GM12878 (cell line): ENCODE results near the gene SEPTIN5.
"Not testable (repeated sequence)": the region's sequence is repeated elsewhere in the genome, so short reads cannot be mapped to it uniquely, and the experiment has no call there.

Experiments used
- ETV6 ChIP-seq, 2 experiments: fragments of 450-650 bp in 1 of 2; IDR thresholded peaks in 1 of 2; conservative IDR thresholded peaks in 1 of 2; 2 replicates each; pipeline ENCODE4 v1.6.1; 2014; ENCODE audit warnings: antibody characterized with exemption in 1 of 2, borderline replicate concordance in 1 of 2, low read depth in 1 of 2, mild to moderate bottlenecking in 1 of 2, moderate library complexity in 1 of 2
- FOS ChIP-seq: IDR thresholded peaks from 3 replicates; pipeline ENCODE4 v1.6.1; 2011; ENCODE audit warnings: borderline replicate concordance; ENCODE audit not compliant: insufficient read length; ENCODE audit errors: extremely low read depth
- HCFC1 ChIP-seq: fragments of 150-350 bp; IDR thresholded peaks from 2 replicates; pipeline ENCODE4 v1.6.1; 2014; ENCODE audit warnings: low read length
- HDGF ChIP-seq: fragments of 450-650 bp; IDR thresholded peaks from 2 replicates; pipeline ENCODE4 v1.6.1; 2016; ENCODE audit warnings: antibody characterized with exemption
- KDM1A ChIP-seq: fragments of 200-600 bp; sonication (generic); IDR thresholded peaks from 2 replicates; pipeline ENCODE4 v1.6.1; 2016; ENCODE audit warnings: borderline replicate concordance
- RAD21 ChIP-seq: IDR thresholded peaks from 2 replicates; pipeline ENCODE4 v1.6.1; 2011; ENCODE audit warnings: mild to moderate bottlenecking, low read depth, low read length, moderate library complexity; ENCODE audit not compliant: insufficient read depth
- RBBP5 ChIP-seq: fragments of 200-600 bp; sonication (generic); conservative IDR thresholded peaks from 2 replicates; pipeline ENCODE4 v1.6.1; 2016
- TARDBP ChIP-seq: IDR thresholded peaks from 2 replicates; pipeline ENCODE4 v1.6.1; 2016; ENCODE audit warnings: borderline replicate concordance
- TF ChIP-seq, protein P1 (sequence below): IDR thresholded peaks from 2 replicates; pipeline ENCODE4 v1.6.1; 2012; ENCODE audit warnings: low read depth, low read length, improper control_type of control experiment
- TF ChIP-seq, protein P2 (sequence below): fragments of 450-650 bp; IDR thresholded peaks from 2 replicates; pipeline ENCODE4 v1.6.1; 2017; ENCODE audit warnings: mild to moderate bottlenecking, moderate library complexity
- TF ChIP-seq, protein P3 (sequence below), 3 experiments: IDR thresholded peaks in 2 of 3; conservative IDR thresholded peaks in 1 of 3; 2 replicates each; pipeline ENCODE4 v1.5.1; 2011; ENCODE audit warnings: low read depth in 3 of 3, low read length in 3 of 3, mild to moderate bottlenecking in 3 of 3, control low read depth in 2 of 3, moderate library complexity in 2 of 3, inconsistent platforms in 1 of 3, mixed read lengths in 1 of 3; ENCODE audit not compliant: control insufficient read depth in 2 of 3, insufficient read depth in 1 of 3; ENCODE audit errors: extremely low read depth in 1 of 3
- TF ChIP-seq, protein P4 (sequence below): fragments of 450-650 bp; IDR thresholded peaks from 2 replicates; pipeline ENCODE4 v1.6.1; 2018; ENCODE audit warnings: mild to moderate bottlenecking, low read depth, moderate library complexity; ENCODE audit not compliant: partially characterized antibody
- TF ChIP-seq, protein P5 (sequence below): fragments of 450-650 bp; IDR thresholded peaks from 2 replicates; pipeline ENCODE4 v1.6.1; 2017; ENCODE audit warnings: antibody characterized with exemption, mild to moderate bottlenecking, moderate library complexity
- TF ChIP-seq, protein P6 (sequence below): IDR thresholded peaks from 2 replicates; pipeline ENCODE4 v1.6.1; 2011; ENCODE audit warnings: low read depth, low read length, improper control_type of control experiment, borderline replicate concordance

DNA sequence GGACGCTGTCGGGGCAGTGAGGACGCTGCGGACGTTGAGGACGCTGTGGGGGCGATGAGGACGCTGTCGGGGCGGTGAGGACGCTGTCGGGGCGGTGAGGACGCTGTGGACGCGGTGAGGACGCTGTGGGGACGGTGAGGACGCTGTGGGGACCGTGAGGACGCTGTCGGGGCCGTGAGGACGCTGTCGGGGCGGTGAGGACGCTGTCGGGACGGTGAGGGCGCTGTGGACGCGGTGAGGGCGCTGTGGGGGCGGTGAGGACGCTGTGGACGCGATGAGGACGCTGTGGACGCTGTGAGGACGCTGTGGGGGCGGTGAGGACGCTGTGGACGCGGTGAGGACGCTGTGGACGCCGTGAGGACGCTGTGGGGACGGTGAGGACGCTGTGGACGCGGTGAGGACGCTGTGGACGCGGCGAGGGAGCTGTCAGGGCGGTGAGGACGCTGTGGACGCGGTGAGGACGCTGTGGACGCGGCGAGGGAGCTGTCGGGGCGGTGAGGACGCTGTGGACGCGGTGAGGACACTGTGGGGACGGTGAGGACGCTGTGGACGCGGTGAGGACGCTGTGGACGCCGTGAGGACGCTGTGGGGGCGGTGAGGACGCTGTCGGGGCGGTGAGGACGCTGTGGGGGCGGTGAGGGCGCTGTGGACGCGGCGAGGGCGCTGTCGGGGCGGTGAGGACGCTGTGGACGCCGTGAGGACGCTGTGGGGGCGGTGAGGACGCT, 11.9 kb downstream of the SEPTIN5 start:
- TF ChIP-seq TARDBP; HDGF; KDM1A; HCFC1; RBBP5; ETV6 (conservative IDR thresholded peaks at IDR 0.05 in 1 of 2, IDR thresholded peaks at IDR 0.05 in 1 of 2; ENCODE audit: borderline replicate concordance in 1 of 2, low read depth in 1 of 2); RAD21; FOS: not testable (repeated sequence)
- TF ChIP-seq, protein P1, sequence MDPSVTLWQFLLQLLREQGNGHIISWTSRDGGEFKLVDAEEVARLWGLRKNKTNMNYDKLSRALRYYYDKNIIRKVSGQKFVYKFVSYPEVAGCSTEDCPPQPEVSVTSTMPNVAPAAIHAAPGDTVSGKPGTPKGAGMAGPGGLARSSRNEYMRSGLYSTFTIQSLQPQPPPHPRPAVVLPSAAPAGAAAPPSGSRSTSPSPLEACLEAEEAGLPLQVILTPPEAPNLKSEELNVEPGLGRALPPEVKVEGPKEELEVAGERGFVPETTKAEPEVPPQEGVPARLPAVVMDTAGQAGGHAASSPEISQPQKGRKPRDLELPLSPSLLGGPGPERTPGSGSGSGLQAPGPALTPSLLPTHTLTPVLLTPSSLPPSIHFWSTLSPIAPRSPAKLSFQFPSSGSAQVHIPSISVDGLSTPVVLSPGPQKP: not testable (repeated sequence)
- TF ChIP-seq, protein P2, sequence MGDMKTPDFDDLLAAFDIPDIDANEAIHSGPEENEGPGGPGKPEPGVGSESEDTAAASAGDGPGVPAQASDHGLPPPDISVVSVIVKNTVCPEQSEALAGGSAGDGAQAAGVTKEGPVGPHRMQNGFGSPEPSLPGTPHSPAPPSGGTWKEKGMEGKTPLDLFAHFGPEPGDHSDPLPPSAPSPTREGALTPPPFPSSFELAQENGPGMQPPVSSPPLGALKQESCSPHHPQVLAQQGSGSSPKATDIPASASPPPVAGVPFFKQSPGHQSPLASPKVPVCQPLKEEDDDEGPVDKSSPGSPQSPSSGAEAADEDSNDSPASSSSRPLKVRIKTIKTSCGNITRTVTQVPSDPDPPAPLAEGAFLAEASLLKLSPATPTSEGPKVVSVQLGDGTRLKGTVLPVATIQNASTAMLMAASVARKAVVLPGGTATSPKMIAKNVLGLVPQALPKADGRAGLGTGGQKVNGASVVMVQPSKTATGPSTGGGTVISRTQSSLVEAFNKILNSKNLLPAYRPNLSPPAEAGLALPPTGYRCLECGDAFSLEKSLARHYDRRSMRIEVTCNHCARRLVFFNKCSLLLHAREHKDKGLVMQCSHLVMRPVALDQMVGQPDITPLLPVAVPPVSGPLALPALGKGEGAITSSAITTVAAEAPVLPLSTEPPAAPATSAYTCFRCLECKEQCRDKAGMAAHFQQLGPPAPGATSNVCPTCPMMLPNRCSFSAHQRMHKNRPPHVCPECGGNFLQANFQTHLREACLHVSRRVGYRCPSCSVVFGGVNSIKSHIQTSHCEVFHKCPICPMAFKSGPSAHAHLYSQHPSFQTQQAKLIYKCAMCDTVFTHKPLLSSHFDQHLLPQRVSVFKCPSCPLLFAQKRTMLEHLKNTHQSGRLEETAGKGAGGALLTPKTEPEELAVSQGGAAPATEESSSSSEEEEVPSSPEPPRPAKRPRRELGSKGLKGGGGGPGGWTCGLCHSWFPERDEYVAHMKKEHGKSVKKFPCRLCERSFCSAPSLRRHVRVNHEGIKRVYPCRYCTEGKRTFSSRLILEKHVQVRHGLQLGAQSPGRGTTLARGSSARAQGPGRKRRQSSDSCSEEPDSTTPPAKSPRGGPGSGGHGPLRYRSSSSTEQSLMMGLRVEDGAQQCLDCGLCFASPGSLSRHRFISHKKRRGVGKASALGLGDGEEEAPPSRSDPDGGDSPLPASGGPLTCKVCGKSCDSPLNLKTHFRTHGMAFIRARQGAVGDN: not testable (repeated sequence)
- TF ChIP-seq, protein P3, sequence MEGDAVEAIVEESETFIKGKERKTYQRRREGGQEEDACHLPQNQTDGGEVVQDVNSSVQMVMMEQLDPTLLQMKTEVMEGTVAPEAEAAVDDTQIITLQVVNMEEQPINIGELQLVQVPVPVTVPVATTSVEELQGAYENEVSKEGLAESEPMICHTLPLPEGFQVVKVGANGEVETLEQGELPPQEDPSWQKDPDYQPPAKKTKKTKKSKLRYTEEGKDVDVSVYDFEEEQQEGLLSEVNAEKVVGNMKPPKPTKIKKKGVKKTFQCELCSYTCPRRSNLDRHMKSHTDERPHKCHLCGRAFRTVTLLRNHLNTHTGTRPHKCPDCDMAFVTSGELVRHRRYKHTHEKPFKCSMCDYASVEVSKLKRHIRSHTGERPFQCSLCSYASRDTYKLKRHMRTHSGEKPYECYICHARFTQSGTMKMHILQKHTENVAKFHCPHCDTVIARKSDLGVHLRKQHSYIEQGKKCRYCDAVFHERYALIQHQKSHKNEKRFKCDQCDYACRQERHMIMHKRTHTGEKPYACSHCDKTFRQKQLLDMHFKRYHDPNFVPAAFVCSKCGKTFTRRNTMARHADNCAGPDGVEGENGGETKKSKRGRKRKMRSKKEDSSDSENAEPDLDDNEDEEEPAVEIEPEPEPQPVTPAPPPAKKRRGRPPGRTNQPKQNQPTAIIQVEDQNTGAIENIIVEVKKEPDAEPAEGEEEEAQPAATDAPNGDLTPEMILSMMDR (IDR thresholded peaks at IDR 0.05 in 2 of 3, conservative IDR thresholded peaks at IDR 0.05 in 1 of 3; ENCODE audit: control insufficient read depth in 2 of 3, extremely low read depth in 1 of 3, insufficient read depth in 1 of 3, low read depth in 3 of 3, low read length in 3 of 3): not testable (repeated sequence)
- TF ChIP-seq, protein P4, sequence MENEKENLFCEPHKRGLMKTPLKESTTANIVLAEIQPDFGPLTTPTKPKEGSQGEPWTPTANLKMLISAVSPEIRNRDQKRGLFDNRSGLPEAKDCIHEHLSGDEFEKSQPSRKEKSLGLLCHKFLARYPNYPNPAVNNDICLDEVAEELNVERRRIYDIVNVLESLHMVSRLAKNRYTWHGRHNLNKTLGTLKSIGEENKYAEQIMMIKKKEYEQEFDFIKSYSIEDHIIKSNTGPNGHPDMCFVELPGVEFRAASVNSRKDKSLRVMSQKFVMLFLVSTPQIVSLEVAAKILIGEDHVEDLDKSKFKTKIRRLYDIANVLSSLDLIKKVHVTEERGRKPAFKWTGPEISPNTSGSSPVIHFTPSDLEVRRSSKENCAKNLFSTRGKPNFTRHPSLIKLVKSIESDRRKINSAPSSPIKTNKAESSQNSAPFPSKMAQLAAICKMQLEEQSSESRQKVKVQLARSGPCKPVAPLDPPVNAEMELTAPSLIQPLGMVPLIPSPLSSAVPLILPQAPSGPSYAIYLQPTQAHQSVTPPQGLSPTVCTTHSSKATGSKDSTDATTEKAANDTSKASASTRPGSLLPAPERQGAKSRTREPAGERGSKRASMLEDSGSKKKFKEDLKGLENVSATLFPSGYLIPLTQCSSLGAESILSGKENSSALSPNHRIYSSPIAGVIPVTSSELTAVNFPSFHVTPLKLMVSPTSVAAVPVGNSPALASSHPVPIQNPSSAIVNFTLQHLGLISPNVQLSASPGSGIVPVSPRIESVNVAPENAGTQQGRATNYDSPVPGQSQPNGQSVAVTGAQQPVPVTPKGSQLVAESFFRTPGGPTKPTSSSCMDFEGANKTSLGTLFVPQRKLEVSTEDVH: not testable (repeated sequence)
- TF ChIP-seq, protein P5, sequence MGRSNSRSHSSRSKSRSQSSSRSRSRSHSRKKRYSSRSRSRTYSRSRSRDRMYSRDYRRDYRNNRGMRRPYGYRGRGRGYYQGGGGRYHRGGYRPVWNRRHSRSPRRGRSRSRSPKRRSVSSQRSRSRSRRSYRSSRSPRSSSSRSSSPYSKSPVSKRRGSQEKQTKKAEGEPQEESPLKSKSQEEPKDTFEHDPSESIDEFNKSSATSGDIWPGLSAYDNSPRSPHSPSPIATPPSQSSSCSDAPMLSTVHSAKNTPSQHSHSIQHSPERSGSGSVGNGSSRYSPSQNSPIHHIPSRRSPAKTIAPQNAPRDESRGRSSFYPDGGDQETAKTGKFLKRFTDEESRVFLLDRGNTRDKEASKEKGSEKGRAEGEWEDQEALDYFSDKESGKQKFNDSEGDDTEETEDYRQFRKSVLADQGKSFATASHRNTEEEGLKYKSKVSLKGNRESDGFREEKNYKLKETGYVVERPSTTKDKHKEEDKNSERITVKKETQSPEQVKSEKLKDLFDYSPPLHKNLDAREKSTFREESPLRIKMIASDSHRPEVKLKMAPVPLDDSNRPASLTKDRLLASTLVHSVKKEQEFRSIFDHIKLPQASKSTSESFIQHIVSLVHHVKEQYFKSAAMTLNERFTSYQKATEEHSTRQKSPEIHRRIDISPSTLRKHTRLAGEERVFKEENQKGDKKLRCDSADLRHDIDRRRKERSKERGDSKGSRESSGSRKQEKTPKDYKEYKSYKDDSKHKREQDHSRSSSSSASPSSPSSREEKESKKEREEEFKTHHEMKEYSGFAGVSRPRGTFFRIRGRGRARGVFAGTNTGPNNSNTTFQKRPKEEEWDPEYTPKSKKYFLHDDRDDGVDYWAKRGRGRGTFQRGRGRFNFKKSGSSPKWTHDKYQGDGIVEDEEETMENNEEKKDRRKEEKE: not testable (repeated sequence)
- TF ChIP-seq, protein P6, sequence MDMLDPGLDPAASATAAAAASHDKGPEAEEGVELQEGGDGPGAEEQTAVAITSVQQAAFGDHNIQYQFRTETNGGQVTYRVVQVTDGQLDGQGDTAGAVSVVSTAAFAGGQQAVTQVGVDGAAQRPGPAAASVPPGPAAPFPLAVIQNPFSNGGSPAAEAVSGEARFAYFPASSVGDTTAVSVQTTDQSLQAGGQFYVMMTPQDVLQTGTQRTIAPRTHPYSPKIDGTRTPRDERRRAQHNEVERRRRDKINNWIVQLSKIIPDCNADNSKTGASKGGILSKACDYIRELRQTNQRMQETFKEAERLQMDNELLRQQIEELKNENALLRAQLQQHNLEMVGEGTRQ: not testable (repeated sequence)
